ENCODE measurements around the gene C1GALT1C1L.

The C1GALT1C1L gene

GRCh38 chr2:43631618-43632317 lies 44.5 kb downstream of the C1GALT1C1L start:
- Histone ChIP-seq H3K36me3 (ENCODE audit: control insufficient read depth, insufficient read depth, low read length) (no peaks in the 10 kb centered on the region), H3K4me1 (ENCODE audit: control insufficient read depth, insufficient read depth, low read length, poor library complexity, severe bottlenecking) (peaks cover 3% of the 10 kb centered on the region), H3K9me3 (ENCODE audit: control insufficient read depth, low read length) (no peaks in the 10 kb centered on the region), H3K4me3 (ENCODE audit: insufficient read depth, low read depth, low read length, poor library complexity, severe bottlenecking) (no peak overlapping the region), H3K27me3 (replicated peaks; ENCODE audit: control insufficient read depth, insufficient read depth, low read length, poor library complexity, severe bottlenecking) (no peaks in the 10 kb centered on the region), H3K27ac (ENCODE audit: insufficient read depth, low read length, poor library complexity, severe bottlenecking) (no peak overlapping the region)
- no peak for DNase-seq
